Measurements from ENCODE around the gene IGHMBP2. TPM values are rescaled to one million over a fixed set of nuclear protein-coding genes. Genes with fewer than 3 reads are reported as not detected.

Gene IGHMBP2
- total RNA-seq, 1 experiment from 2014 or later: 19.3 TPM

GRCh38 chr11:68947151-68947550 lies 43.5 kb downstream of the IGHMBP2 start:
- ChIA-PET POLR2A (no interaction called here), RAD21 (ENCODE audit: low non-redundant PET in 1 of 2, low total read pairs in 2 of 2, uncharacterized antibody in 2 of 2, unreplicated experiment in 2 of 2) (no interaction called here), CTCF (no interaction called here)
- Histone ChIP-seq H3K9me2 (ENCODE audit: insufficient read depth) (no peaks in the 10 kb centered on the region), H3K4me3 (replicated peaks in 1 of 2; ENCODE audit: low read depth in 1 of 2, low read length in 2 of 2) (no peak overlapping the region), H3K36me3 (ENCODE audit: control insufficient read depth in 1 of 2, insufficient read depth in 2 of 2, low read length in 2 of 2) (no peaks in the 10 kb centered on the region), H4K20me1 (ENCODE audit: insufficient read depth) (no peaks in the 10 kb centered on the region), H3K9me3 (ENCODE audit: control insufficient read depth in 1 of 2, insufficient read depth in 1 of 2, low read depth in 1 of 2, low read length in 2 of 2) (no peaks in the 10 kb centered on the region), H3K9ac (ENCODE audit: low read length) (no peak overlapping the region), H3K27me3 (ENCODE audit: insufficient read depth, low read length) (no peaks in the 10 kb centered on the region), H3K79me2 (ENCODE audit: insufficient read depth, low read length) (no peaks in the 10 kb centered on the region), H3K4me2 (ENCODE audit: low read length) (no peak overlapping the region), H3K4me1 (ENCODE audit: control insufficient read depth in 1 of 2, insufficient read depth in 2 of 2, low read length in 2 of 2) (no peaks in the 10 kb centered on the region), H3K27ac (ENCODE audit: low read depth, low read length) (no peak overlapping the region), H2AFZ (ENCODE audit: low read depth, low read length, poor library complexity, severe bottlenecking) (no peak overlapping the region)
- intact Hi-C loops (cut with micrococcal nuclease): no loop called here
- BruUV-seq (replicated peaks): no TSS peak
- DNase-seq (ENCODE audit: low read depth, low spot score) (no peak), ATAC-seq (no peak)
- TF ChIP-seq EGR1 (IDR thresholded peaks at IDR 0.05; ENCODE audit: low read depth) (no peak), ZNF274 (IDR thresholded peaks at IDR 0.05; ENCODE audit: low read depth, low read length) (no peak), JUND (IDR thresholded peaks at IDR 0.05) (no peak), POLR2AphosphoS5 (IDR thresholded peaks at IDR 0.05; ENCODE audit: low read depth, low read length) (no peak), SRF (IDR thresholded peaks at IDR 0.05; ENCODE audit: low read depth) (no peak), ZFX (IDR thresholded peaks at IDR 0.05) (no peak), FOSL1 (IDR thresholded peaks at IDR 0.05; ENCODE audit: low read depth) (no peak), ATF3 (IDR thresholded peaks at IDR 0.05) (no peak), CBX3 (IDR thresholded peaks at IDR 0.05; ENCODE audit: low read depth) (no peak), REST (IDR thresholded peaks at IDR 0.05; ENCODE audit: low read depth) (no peak)

Data from HCT116 (cell line).